Adrenal gland (tissue), 5 donors: ENCODE measurements around the gene FBXO24.

Experiments used
- POLR2A ChIP-seq, 2 donors: fragments of 450-650 bp; IDR thresholded peaks; one replicate each; pipeline ENCODE4 v1.6.1; 2017; ENCODE audit warnings: antibody characterized with exemption in 2 of 2, mild to moderate bottlenecking in 2 of 2, moderate library complexity in 1 of 2
- TF ChIP-seq, protein P1 (sequence below), 6 experiments: fragments of 450-650 bp in 4 of 6; fragments of 200-600 bp in 2 of 6; sonication (generic) in 1 of 6; IDR thresholded peaks; 1 replicate in 5 of 6; 2 replicates in 1 of 6; pipeline versions ENCODE4 v1.5.1 to v1.8.0; 2016 to 2021; ENCODE audit warnings: antibody characterized with exemption in 6 of 6, mild to moderate bottlenecking in 2 of 6, moderate library complexity in 1 of 6
- donor health status: DM: no; HTN: no; CAD: no.

DNA sequence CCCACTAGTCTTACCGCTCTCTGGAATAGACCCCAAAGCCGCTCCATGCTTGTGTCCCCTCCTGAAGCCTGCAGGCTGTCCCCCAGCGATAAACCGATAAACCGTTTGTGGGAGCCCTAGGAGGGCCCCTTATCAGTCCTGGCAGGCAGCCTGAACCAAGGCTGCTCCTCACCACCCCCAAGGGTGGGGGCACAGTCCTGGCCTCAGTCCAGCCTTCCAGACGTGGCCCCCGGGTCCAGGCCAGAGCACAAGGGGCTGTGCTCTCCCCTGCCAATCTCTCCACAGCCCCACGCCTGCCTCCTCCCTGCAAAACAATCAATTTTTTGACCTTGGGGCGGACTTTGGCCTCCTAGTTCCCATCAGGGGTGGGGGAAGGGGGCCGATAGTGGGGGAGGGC is 55.3 kb downstream of the FBXO24 start, which contains the start of gene TFR2:
- TF ChIP-seq, protein P1, sequence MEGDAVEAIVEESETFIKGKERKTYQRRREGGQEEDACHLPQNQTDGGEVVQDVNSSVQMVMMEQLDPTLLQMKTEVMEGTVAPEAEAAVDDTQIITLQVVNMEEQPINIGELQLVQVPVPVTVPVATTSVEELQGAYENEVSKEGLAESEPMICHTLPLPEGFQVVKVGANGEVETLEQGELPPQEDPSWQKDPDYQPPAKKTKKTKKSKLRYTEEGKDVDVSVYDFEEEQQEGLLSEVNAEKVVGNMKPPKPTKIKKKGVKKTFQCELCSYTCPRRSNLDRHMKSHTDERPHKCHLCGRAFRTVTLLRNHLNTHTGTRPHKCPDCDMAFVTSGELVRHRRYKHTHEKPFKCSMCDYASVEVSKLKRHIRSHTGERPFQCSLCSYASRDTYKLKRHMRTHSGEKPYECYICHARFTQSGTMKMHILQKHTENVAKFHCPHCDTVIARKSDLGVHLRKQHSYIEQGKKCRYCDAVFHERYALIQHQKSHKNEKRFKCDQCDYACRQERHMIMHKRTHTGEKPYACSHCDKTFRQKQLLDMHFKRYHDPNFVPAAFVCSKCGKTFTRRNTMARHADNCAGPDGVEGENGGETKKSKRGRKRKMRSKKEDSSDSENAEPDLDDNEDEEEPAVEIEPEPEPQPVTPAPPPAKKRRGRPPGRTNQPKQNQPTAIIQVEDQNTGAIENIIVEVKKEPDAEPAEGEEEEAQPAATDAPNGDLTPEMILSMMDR (IDR thresholded peaks at IDR 0.05) = no peak
- TF ChIP-seq POLR2A (IDR thresholded peaks at IDR 0.05) = no peak
